Peyer's patch (tissue), 4 donors: ENCODE data around the gene ACVR1.

Source experiments
- CTCF ChIP-seq, 6 experiments: fragments of 450-650 bp in 4 of 6; fragments of 200-600 bp in 2 of 6; sonication (generic) in 1 of 6; IDR thresholded peaks; one replicate each; pipeline ENCODE4 v1.5.1; 2017 to 2019; ENCODE audit warnings: antibody characterized with exemption in 6 of 6, mild to moderate bottlenecking in 3 of 6, moderate library complexity in 1 of 6
- POLR2A ChIP-seq, 2 donors: fragments of 450-650 bp; IDR thresholded peaks; one replicate each; pipeline ENCODE4 v1.5.1; 2017; ENCODE audit warnings: antibody characterized with exemption in 2 of 2, mild to moderate bottlenecking in 2 of 2, moderate library complexity in 2 of 2

- TF ChIP-seq POLR2A (IDR thresholded peaks at IDR 0.05) (no peak), CTCF (IDR thresholded peaks at IDR 0.05) (no peak)
Measured at GRCh38 chr2:157691695-157692094, 184.4 kb downstream of the ACVR1 start.
